GM12864 (cell line): ENCODE measurements around the gene UBE2U.
"Not testable (repeated sequence)": the region's sequence is repeated elsewhere in the genome, so short reads cannot be mapped to it uniquely, and the experiment has no call there.

ENCODE experiments used
- DNase-seq: peaks from one replicate; pipeline ENCODE4 v3.0.0-alpha.2; 2011; ENCODE audit warnings: low read depth
- H3K4me3 ChIP-seq: 2 replicates; pipeline ENCODE4 v1.5.1; 2011; ENCODE audit warnings: mild to moderate bottlenecking, low read depth, low read length, control low read depth
- CTCF ChIP-seq: IDR thresholded peaks from 2 replicates; pipeline ENCODE4 v1.5.1; 2011; ENCODE audit warnings: low read depth, mild to moderate bottlenecking, moderate library complexity, low read length, control low read depth, inconsistent platforms; ENCODE audit errors: missing control alignments

The UBE2U gene

GRCh38 chr1:64235181-64235580, 31.8 kb downstream of the UBE2U start:
- TF ChIP-seq CTCF = no peak
- no peak overlapping the region for H3K4me3 ChIP-seq
- no peak for DNase-seq

- no peak for DNase-seq
- no peak for TF ChIP-seq CTCF
- H3K4me3 ChIP-seq = no peak overlapping the region
Measured at GRCh38 chr1:64235910-64236309, 32.5 kb downstream of the UBE2U start.

GRCh38 chr1:64236541-64236954, 33.1 kb downstream of the UBE2U start:
- DNase-seq = no peak
- H3K4me3 ChIP-seq = no peak overlapping the region
- TF ChIP-seq CTCF = no peak

- H3K4me3 ChIP-seq, DNase-seq: not testable (repeated sequence)
Measured at GRCh38 chr1:64239519-64239918, 36.1 kb downstream of the UBE2U start.

GRCh38 chr1:64240206-64240605, 36.8 kb downstream of the UBE2U start:
- DNase-seq = no peak
- no peak for TF ChIP-seq CTCF
- H3K4me3 ChIP-seq = no peak overlapping the region

- DNase-seq = no peak
- no peak overlapping the region for H3K4me3 ChIP-seq
- no peak for TF ChIP-seq CTCF
Measured at GRCh38 chr1:64241069-64241468, 37.6 kb downstream of the UBE2U start.

- no peak for TF ChIP-seq CTCF
- H3K4me3 ChIP-seq = no peak overlapping the region
- no peak for DNase-seq
Measured at GRCh38 chr1:64242895-64243756, 39.7 kb downstream of the UBE2U start.
